DMS53 treated with DMSO at 0.1 percent for 48 hours (cell line): ENCODE data around the gene NANOS3.
"Not testable (repeated sequence)": the region's sequence is repeated elsewhere in the genome, so short reads cannot be mapped to it uniquely, and the experiment has no call there.

Experiments used
- DNase-seq: peaks from one replicate; lab custom pipeline; 2025; ENCODE audit not compliant: unreplicated experiment; lab: John Stamatoyannopoulos, UW

NANOS3 gene

DNA sequence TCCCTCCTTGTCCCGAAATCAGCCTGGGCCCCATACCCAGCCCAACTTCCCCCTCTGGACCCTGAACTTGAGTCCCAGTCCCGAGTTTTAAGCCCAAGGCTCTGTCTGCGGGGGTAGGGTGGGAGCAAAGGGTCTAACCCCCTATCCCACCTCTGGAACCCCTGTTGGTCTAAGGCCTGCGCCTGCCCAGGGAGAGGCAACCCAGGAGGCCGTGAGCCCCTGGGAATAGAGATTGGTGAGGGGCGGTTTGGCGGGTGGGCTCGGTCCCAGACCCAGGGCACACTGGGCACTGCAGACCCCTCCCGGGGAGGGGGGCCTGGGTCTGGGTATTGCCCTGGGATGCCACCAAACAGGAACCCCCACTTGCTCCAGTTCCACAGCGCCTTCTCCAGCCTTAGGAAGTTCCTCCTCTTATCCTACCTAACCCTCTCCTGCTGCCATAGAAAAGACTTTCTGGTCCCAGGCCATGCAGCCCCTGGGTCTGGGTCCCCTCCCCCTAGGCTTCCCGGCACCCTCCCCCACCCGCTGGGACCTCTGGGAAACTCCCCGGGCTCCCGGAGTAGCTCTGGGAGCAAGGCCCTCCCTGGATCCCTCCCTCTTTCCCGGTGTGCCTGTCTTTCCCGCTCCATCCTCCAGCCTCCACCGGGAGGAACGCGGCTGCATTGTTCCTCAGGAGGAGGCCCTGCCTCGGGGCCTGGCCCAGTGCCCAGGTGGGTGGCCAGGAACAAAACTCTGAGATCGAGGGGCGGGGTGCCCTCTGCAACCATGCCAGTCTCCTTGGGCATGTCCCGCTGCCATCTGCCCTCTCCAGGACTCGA is 33.6 kb upstream of the NANOS3 start:
- peak; percentile 32 for DNase-seq

DNA sequence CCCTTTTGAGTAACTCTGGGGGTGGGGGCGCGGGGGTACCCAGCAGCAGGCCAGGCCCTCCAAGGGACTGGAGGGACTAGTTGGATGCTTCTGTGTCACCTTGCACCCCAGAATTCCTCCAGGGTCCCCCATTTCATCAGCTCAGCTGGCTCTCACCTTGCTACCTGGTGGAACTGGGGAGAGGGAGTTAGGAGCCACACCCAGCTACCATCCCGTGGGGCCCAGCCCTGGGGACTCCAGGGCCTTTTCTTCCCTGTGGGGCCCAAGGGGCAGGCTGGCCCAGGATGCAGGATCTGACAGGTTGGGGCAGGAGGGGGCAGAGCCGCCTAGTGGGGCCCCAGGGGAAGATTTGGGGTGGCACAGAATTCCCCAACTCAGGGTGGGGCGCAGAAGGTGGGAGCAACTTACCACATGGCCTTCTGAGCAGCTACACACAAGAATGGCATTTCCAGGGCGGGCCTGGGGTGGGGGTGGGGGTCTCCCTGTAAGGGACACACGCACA is 32.8 kb upstream of the NANOS3 start:
- DNase-seq, result no peak

DNA sequence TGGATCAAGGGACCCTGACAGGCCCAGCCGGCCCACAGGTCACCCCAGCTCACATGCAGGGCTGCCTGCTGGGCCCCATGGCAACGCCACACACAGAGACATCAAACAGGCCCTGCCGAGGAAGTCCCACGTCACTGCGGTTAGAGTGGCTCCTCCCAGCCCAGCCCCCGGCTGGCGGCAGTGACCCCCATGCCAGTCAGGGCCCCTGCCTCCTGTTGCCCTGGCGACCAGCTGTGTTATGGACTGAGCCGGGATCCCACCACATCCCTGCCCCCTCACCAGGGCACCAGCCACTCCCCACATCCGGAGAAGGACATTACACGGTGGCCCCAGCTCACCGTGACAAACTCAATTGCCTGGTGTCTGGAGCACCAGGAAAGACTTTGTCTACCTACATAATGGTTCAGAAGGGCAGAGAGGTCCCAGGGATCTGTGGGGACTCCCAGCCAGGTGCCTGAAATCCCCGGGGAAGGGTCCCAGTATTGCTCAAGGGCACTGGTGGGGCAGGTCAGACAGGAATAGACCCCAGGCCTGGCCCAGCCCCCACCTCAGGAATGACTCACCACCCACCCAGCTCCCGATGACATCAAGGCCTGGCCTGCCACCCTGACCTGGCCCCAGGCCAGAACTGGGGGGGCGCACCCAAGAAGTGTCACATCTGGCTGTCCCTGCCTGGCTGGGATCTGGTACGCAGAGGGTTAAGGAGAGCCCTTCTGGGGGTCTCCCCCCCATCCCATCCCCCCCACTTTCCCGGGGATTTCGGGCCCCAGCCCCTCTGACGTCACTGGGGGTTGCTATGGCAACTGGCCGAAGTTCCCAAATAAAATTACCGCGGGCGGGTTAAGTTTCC is 30.2 kb upstream of the NANOS3 start:
- peak; percentile 81 for DNase-seq

DNA sequence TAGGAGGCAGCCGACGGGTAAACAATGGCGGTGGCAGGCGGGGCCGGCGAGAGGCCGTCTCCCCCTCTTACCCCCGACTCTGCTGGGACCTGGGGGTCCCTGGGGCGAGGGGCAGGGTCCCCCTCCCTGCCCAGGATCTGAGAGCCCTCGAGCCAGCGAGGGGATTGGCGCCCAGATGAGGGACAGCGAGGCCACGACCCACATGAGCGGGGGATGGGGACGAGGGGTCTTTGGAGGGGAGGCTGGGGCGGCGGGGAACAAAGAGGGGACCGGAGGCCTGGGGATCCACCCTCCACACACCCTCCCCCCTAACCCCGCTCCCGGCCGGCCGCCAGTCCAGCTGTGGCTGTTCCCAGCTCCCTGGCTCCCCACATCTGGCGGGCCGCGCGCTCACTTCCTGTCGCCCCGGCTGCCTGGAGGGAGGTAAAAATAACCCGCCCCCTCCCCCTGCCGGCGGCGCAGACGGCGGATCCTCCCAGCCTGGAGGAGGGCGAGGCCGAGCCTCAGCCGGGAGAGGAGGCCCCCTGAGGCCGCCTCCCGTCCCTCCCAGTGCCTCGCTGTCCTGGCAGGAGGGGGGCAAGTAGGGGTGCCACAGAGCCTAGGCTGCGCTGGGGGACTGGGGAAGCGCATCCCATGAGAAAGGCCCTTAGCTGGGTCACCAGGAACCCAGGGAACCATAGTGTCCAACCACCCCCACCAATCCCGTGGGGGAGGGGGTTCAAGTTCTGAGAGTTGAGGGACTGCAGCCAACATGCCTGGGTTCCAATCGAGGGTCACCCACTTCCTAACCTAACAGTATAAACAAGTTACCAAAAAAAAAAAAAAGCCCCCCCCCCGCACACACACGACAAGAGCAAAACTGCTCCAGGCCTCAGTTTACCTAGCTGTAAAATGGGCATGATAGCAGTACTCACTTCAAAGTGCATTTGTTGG is 29.3 kb upstream of the NANOS3 start:
- peak; percentile 53 for DNase-seq

DNA sequence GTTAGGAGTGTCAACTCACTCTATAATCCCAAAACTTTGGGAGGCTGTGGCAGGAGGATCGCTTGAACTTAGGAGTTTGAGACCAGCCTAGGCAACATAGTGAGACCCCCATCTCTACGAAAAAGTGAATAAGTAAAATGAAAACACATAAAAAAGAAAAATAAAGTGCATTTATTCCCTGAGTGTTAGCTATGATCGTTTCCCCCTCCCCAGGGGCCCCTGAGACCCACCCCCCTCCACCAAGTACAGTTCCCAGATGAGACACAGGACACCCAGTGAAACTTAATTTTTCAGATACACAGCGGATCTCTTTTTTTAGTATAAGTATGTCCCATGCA is 28.6 kb upstream of the NANOS3 start:
- no peak for DNase-seq

DNA sequence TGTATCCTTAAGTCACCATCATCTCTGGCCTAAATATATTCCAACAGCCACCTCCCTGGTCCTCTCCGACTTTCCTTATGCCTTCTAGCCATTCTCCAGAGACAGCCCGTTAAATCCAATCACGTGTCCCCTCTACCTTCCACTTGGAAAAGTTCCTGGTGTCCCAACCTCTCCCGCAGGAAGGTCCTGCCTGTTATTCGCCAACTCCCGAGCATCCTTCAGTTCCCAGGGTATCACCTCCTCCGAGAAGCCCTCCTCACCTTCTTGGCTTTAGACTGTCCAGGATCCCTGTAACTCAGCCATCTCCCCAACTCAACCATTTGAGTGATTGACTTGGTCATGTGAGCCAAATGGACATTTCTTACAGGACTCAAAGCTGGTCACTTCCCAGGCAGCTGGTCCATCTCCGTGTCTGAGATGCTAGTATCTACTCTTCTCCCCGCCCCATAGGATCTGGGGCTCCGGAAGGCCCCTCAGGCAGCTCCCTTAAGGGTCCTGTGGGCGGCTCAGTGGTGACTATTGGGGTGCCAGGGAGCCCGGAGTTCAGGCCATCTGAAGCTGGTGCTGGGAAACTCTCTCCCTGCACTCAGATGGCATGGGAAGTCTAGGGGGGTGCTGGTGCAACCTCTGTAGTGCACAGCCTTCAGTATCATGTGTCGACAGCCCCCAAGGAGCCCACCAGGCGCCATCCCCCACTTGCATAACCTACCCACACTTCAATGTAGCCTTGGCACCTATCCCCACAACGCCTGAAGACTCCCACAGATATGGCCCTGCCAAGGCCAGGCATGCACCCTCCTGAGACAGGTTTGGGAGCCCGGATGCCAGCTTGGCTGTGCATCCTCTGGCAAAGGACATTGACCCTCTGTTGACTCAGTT is 27.9 kb upstream of the NANOS3 start:
- no peak for DNase-seq

DNA sequence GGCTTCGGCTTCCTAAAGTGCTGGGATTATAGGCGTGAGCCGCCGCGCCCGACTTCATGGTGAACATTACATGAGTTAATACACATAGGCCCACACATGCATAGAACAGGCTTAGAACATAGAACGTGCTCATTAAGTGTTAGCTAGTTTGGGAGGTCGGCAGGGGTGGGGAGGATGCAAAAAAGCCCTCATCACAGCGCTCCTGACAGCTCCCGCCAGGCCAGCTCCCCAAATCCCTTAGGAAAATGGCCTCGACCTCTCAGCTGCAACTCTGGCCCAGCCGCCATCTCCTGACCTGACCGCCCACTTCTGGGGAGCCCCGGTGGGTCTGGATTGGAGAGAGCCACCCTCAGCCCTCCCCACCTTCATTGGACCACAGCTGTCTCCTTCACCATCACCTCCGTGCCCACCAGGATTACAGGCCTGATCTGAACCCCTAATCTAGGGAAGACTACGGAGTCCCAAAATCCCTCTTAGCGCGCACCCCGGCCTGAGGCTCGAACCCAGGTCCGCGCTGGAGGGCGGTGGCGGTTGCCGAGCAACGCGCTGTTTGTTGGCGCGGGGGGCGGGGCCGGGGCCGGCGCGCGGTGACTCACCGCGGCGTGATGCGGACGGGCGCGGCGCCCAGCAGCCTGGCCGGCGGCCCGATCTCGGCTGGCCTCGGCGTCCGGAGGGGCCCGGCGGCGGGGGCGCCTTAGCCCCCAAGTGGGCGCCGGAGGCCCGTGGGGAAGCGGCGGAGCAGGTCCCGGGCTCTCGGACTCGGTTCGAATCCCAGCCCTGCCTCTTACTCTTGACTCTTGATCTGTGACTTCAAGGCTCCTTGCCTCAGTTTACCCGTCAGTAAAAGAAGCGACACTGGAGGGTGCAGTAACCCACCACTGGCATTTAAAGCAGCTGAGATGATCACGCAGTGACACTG is 26.7 kb upstream of the NANOS3 start:
- peak; percentile 57 for DNase-seq

DNA sequence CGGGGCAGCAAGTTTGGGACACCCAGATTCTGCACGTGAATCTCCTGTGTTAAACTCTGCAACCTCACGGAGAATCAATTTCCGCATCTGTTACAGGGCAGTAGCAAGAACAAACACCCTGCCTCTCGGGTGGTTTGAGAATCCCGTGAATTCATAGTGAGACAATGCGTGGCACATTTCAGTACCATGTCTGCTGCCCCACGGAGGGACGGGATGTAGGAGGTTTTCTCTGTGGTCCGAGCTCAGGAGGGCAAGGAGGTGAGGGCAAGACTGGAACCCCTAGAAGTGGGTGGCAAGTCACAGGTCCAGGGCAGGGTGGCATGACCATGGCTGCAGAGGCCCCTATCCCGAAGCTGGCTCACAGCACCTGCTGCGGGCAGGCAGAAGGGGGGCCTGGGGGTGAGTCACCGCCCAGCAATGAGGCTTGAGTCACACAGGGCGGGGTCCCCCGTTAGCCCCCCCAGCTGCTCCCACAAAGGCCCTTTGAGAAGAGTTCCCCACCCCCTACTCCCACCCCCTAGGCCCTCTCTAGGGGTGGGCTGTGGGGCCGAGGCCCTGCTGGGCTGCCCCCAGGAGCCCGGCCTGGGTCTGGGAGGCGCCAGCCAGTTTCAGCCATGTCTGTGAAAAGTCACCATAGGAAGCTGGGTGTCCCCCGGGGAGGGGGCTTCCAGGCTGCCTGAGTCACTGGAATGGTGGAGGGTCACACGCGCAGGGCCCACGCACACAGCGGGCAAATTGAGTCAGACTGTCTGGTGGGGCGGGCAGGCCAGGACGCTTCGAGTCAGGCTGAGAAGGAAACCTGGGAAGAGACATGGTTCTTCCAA is 25.8 kb upstream of the NANOS3 start:
- peak; percentile 21 for DNase-seq

DNA sequence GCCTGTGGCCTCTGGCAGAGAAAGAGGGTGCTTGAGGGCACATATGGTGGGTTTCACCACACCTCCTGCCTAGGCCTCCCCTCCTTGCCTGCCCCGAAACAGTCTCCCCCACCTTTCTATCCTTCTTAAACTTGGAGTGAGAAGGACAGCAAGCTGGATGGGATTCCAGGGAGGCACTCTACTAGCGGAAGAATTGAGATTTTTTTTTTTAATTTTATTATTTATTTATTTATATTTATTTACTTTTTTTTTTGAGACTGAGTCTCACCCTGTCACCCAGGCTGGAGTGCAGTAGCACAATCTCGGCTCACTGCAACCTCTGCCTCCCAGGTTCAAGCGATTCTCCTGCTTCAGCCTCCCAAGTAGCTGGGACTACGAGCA is 25.2 kb upstream of the NANOS3 start:
- DNase-seq, result not testable (repeated sequence)

DNA sequence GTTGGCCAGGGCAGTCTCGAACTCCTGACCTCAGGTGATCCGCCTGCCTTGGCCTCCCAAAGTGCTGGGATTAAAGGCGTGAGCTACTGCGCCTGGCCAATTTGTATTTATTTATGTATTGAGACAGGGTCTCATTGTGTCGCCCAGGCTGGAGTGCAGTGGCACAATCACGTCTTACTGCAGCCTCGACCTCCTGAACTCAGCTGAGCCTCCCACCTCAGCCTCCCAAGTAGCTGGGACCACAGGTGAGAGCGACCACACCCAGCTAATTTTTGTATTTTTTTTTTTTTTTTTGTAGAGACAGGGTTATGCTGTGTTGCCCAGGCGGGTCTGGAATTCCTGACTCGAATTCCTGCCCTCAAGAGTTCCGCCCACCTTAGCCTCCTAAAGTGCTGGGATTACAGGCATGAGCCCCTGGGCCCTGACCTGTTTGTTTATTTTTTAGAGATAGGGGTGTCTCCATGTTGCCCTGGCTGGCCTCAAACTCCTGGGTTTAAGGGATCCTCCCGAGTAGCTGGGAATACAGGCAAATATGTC is 24.7 kb upstream of the NANOS3 start:
- not testable (repeated sequence) for DNase-seq

DNA sequence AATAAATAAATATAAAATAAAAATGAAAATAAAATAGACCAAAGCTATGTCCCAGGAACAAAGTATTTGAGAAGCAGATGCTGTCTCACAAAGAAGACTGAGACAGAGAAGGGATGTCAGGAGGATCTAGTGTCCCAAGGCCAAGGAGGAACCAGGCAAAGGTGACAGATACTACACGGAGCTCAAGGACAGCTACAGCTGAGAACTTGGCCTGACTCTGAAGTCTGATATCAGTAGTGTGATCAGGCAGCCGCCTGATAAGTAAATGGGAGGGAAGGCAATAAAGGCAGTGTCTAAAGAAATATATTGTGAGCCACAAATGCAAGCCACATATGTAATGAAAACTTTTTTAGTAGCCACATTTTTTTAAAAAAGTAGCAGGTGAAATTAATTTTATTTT is 20.4 kb upstream of the NANOS3 start:
- DNase-seq, result no peak

DNA sequence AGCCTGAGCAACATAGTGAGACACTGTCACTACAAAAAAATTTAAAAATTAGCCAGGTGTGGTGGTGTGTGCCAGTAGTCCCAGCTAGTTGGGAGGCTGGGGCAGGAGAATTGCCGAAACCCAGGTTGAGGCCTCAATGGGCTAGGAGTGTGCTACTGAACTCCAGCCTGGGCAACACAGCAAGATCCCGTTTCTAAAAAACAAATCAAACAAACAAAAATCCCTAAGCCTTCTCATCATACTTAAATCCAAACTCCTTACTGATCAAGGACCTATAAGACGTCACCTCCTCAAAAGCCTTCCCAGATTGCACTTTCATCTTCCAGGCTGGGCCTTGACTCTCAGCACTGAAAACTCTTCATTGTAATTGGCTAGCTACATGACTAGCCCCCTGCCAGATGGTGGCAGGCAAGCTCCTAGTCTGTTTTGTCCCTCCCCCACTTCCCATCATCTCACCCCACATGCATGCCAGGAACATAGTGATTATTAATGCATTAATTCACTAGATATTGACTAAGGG is 17.5 kb upstream of the NANOS3 start:
- DNase-seq, result no peak

DNA sequence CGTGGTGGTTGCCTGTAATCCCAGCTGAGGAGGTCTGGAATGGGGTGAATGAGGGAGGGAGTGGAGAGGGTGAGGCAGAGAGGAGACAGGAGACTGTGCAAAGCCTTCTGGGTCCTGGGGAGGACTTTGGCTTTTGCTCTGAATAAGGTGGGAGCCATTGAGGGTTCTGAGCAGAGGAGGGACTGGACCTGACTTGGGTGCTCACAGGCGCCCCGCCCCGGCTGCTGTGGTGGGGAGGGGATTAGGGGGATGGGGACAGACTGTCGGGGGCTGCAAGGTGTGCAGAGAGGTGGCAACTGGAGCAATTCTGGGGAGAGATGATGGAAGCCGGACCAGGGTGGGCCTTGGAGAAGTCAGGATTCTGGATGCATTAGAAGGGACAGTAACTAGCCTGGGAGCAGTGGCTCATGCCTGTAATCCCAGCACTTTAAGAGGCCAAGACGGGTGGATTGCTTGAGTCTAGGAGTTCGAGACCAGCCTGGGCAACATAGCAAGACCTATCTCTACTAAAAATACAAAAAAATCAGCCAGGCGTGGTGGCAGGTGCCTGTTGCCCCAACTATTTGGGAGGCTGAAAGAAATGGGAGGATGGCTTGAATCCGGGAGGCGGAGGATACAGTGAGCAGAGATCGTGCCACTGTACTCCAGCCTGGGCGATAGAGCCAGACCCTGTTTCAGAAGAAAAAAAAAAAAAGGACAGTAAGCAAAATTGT is 16.1 kb upstream of the NANOS3 start:
- no peak for DNase-seq

DNA sequence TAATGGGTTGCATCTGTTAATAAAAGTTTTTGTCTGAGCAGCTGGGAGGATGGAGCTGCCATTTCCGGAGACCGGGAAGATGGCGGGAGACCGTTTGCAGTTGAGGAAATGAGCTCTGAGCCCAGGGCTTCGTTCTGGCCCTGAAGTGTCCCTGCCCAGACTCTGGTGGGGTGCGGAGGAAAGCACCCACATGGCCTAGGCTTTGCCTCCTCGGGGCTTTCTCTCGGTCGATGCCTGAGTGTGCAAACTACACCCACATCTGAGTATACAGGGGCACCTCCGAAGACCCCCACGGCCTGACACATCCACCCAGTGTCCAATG is 15.6 kb upstream of the NANOS3 start:
- DNase-seq, result no peak

DNA sequence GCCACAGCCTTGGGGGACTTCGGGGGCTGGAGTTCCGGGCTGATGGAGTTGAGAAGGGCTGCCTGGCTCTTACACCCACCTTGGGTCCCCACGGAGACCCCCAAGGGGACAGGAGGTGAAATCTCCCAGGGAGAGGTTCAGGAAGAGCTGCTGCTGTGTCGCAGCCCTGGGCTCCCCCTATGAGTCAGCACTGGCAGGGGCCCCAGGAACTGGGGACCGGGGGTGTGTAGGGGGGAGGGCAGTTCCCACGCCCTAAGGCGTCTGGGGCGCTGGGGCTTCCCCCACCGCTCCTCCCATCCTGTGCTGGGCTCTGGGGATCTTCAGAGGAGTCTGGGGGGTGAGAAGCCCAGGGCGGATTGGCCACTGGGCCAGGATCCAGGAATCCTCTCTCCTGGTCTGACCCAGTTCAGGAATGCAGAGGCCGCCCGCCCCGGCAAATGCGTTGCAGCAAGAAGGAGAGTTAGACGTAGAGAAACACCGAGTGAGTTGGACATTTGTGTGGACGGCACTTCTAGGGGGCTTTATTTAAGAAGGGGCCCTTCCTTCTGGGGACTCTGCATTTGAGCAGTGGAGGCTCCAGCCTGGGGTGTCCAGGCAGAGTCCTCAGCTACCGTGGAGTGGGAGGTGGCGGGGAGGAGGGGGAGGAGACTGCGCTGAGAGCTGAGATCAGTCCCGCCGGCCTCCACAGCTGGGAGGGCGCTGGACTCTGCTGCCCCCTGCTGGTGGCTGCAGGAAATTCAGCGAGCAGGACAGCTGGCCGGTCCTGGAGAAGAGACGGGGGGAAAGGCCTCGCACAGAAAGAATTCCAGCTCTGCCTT is 15.0 kb upstream of the NANOS3 start:
- DNase-seq, result peak; percentile 62

DNA sequence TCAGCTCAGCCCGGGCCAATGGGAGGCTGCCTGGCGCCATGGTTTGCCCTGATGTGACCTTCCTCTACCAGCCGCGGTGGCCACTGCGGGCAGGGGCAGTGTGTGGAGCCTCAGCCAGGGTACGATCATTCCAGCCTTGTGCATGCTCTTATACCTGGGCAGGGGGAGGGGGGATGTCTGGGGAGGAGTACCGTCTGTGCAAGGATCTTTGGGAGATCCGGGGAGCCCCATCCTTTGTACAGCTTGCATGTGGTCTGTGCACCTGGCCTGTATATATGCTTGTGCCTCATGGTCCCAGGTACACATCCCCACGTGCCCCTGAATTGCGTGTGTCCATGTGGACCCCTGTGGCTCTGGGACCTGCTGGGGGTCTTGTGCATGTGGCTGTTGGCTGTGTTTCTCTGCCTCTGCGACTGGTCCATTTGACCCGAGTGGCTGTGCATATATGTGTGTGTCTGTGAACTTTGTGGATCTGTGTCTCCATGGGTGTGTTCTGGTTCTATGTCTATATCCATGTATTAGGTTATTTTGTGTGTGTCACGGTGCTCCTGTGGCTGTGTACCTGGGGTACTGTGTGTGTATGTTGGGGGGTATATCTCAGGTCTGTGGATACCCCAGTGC is 12.8 kb upstream of the NANOS3 start:
- DNase-seq, result no peak
